ENCODE measurements around the gene NOM1.
A peak's percentile ranks its signal among the peaks of the same experiment; 100 is the strongest.
"Not testable (repeated sequence)": the region's sequence is repeated elsewhere in the genome, so short reads cannot be mapped to it uniquely, and the experiment has no call there.

The NOM1 gene

GRCh38 chr7:156949541-156950380 lies at the start of gene NOM1:
TSS of gene NOM1 (plus strand) at chr7:156949712. CDS start at chr7:156949738, 26 bp downstream.
- DNase-seq (ENCODE audit: insufficient read length, low spot score) (peak; percentile 73), FAIRE-seq (no peak)

GRCh38 chr7:156900093-156900492 lies 49.4 kb upstream of the NOM1 start:
- FAIRE-seq; DNase-seq (ENCODE audit: insufficient read length, low spot score): not testable (repeated sequence)

- FAIRE-seq (no peak), DNase-seq (ENCODE audit: insufficient read length, low spot score) (no peak)
Observed at GRCh38 chr7:156903232-156903909, 46.1 kb upstream of the NOM1 start.

GRCh38 chr7:156906200-156906649 lies 43.3 kb upstream of the NOM1 start:
- FAIRE-seq (no peak), DNase-seq (ENCODE audit: insufficient read length, low spot score) (no peak)

- FAIRE-seq: no peak
- no peak for DNase-seq (ENCODE audit: insufficient read length, low spot score)
Observed at GRCh38 chr7:156907656-156908055, 41.9 kb upstream of the NOM1 start.

GRCh38 chr7:156909574-156910252 lies 39.8 kb upstream of the NOM1 start:
- not testable (repeated sequence) for DNase-seq (ENCODE audit: insufficient read length, low spot score); FAIRE-seq

GRCh38 chr7:156918635-156919034 lies 30.9 kb upstream of the NOM1 start:
- FAIRE-seq (no peak), DNase-seq (ENCODE audit: insufficient read length, low spot score) (no peak)

GRCh38 chr7:156919132-156919713 lies 30.3 kb upstream of the NOM1 start:
- FAIRE-seq (no peak), DNase-seq (ENCODE audit: insufficient read length, low spot score) (no peak)

GRCh38 chr7:156920076-156920475 lies 29.4 kb upstream of the NOM1 start:
- FAIRE-seq: no peak
- DNase-seq (ENCODE audit: insufficient read length, low spot score): no peak

- DNase-seq (ENCODE audit: insufficient read length, low spot score); FAIRE-seq: not testable (repeated sequence)
Observed at GRCh38 chr7:156920487-156921373, 28.8 kb upstream of the NOM1 start.

GRCh38 chr7:156922304-156922703 lies 27.2 kb upstream of the NOM1 start:
- not testable (repeated sequence) for FAIRE-seq; DNase-seq (ENCODE audit: insufficient read length, low spot score)

- not testable (repeated sequence) for DNase-seq (ENCODE audit: insufficient read length, low spot score); FAIRE-seq
Observed at GRCh38 chr7:156925821-156926220, 23.7 kb upstream of the NOM1 start.

GRCh38 chr7:156927571-156928405 lies 21.7 kb upstream of the NOM1 start:
- FAIRE-seq: no peak
- DNase-seq (ENCODE audit: insufficient read length, low spot score): no peak

- no peak for FAIRE-seq
- no peak for DNase-seq (ENCODE audit: insufficient read length, low spot score)
Observed at GRCh38 chr7:156928406-156928747, 21.1 kb upstream of the NOM1 start.

- DNase-seq (ENCODE audit: insufficient read length, low spot score): no peak
- FAIRE-seq: no peak
Observed at GRCh38 chr7:156929789-156930539, 19.5 kb upstream of the NOM1 start.

GRCh38 chr7:156932006-156932405 lies 17.5 kb upstream of the NOM1 start:
- no peak for DNase-seq (ENCODE audit: insufficient read length, low spot score)
- FAIRE-seq: no peak

- no peak for FAIRE-seq
Observed at GRCh38 chr7:156935250-156935649, 14.3 kb upstream of the NOM1 start.

GRCh38 chr7:156936766-156937165 lies 12.7 kb upstream of the NOM1 start:
- not testable (repeated sequence) for DNase-seq (ENCODE audit: insufficient read length, low spot score); FAIRE-seq

More at GRCh38 chr7:156935250-156935649, 14.3 kb upstream of the NOM1 start:
- no peak for DNase-seq (ENCODE audit: insufficient read length, low spot score)

Data from HTR-8/SVneo (cell line).